ENCODE data around the gene TMC5. TPM values are rescaled to one million over a fixed set of nuclear protein-coding genes. Genes with fewer than 3 reads are reported as not detected.

The TMC5 gene, protein sequence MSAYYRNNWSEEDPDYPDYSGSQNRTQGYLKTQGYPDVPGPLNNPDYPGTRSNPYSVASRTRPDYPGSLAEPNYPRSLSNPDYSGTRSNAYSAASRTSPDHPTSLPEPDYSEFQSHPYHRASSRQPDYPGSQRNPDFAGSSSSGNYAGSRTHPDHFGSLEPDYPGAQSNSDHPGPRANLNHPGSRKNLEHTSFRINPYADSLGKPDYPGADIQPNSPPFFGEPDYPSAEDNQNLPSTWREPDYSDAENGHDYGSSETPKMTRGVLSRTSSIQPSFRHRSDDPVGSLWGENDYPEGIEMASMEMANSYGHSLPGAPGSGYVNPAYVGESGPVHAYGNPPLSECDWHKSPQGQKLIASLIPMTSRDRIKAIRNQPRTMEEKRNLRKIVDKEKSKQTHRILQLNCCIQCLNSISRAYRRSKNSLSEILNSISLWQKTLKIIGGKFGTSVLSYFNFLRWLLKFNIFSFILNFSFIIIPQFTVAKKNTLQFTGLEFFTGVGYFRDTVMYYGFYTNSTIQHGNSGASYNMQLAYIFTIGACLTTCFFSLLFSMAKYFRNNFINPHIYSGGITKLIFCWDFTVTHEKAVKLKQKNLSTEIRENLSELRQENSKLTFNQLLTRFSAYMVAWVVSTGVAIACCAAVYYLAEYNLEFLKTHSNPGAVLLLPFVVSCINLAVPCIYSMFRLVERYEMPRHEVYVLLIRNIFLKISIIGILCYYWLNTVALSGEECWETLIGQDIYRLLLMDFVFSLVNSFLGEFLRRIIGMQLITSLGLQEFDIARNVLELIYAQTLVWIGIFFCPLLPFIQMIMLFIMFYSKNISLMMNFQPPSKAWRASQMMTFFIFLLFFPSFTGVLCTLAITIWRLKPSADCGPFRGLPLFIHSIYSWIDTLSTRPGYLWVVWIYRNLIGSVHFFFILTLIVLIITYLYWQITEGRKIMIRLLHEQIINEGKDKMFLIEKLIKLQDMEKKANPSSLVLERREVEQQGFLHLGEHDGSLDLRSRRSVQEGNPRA
- not detected in 2 replicates for total RNA-seq

DNA sequence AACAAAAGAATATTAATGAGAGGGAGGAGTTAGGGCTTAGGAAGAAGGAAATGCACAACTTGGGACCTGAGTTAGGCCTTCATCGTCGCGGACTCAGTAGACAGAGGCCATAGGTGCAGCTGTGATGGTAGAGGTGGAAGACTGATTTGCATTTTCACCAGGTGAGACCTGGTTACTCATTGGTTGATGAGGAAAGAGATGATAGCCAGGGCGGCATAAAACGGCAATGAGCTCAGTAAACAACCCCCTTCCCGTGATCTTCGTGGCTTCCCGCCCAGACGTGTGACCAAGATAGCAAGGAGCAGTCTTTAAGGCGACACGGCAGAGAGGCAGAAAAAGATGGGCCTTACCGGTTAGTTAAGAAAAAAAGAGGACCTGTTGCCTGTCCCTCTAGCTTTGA lies at the start of gene TMC5:
Gene TMC5 (plus strand): TSS at position 244 of the 400 bp plus-strand sequence. CDS start 22,156 bp downstream, outside the sequence.

DNA sequence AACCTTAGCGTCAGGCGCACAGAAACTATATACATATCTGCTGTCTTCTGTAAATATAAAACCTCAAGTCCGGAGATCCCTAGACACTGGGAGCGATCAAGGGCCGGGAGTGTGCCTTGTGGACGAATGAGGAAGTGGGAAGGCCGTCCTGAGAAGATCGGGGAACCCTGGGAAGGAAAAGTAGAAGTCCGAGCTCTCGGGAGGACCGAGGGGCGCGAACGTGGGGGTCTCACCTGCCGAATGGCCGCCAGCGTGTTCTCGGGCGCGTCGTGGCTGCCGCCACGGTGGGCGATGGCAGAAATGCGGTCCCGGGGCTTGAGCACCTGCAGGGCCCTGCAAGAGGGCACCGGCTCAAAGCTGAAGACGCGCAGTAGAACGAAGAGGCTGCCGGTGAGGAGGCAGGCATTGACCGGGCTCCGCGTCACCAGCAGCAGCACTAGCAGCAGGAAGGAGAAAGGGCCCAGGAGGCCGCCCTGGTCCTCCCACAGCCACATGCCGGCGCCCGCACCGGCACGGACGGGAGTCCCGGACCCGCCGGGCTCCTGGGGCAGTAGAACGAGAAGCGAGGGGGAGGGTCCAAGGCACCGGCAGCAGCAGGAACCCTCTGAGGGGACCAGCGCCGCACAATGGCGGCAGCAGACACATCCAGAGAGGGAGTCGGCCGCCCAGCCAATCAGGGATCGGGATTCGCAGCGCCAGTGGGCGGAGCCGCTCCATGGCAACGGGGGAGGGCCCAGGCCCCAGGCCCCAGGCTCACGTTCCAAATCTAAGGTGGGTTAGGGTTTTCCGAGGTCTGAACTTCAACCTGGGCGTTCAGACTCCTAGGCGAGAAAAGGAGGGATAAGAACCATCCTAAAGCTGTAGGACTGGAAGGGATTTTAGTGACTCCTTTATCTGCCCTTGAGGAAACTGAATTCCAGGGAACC lies 104.1 kb downstream of the TMC5 start, which contains the start of gene GDE1:
Gene GDE1 (minus strand): TSS at position 628 of the 926 bp plus-strand sequence. CDS start 134 bp downstream, at position 494.

DNA sequence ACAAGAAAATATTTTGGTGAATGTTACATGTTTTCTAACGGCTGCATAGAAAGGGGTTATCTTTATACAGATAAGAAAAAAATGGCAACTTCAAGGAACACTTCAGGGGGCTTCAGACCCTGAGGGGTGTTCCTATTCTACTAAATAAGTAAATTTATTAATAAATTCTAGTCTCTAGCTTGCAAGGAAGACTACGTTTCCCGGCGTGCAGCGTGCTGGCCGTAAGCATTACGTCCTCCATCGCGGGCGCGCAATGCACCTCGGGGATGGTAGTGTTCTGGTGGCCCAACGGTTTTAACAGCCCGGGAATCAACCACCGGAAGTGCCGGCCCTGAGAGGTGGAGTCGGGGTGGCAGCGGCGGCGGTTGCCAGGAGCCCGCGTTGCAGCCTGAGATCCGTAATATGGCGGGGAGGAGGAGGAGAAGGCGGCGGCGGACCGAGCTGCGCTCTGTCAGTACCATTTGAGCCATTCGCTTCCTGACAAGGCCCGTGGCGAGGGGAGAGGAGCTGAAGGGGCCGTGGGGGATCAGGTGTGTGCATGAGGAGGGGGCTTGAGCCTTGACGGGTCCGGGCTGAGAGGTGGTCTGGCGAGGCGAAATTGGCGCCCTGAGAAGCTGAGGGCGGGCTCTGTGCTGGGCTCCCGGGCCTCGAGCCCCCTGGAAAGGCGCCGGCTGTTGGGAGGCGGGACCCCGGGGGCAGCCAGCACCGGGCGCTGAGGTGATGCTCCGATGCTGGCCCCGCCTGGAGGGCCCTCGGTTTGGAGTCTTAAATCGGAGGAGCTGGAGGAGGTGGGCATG lies 106.1 kb downstream of the TMC5 start, which contains the start of gene CCP110:
Gene CCP110 (plus strand): TSS at position 384 of the 797 bp plus-strand sequence. CDS start 3,940 bp downstream, outside the sequence.

Other genes starting within 250 kb of the TMC5 start
- gene SYT17, start 249.6 kb upstream of the TMC5 start, total RNA-seq, result under 0.01 and 0.12 TPM in 2 replicates
- gene CLEC19A, start 132.2 kb upstream of the TMC5 start, total RNA-seq, result not detected in 2 replicates
- gene GDE1, start 104.2 kb downstream of the TMC5 start, total RNA-seq, result 42.9 and 44.5 TPM in 2 replicates
- gene CCP110, start 106.1 kb downstream of the TMC5 start, total RNA-seq, result 11.9 and 17.8 TPM in 2 replicates
- gene VPS35L, start 137.8 kb downstream of the TMC5 start, total RNA-seq, result 21.6 and 37.1 TPM in 2 replicates